Aorta (tissue), 5 donors: ENCODE results near the gene COL24A1. TPM values are rescaled to one million over a fixed set of nuclear protein-coding genes. Genes with fewer than 3 reads are reported as not detected.
"Not testable (repeated sequence)": the region's sequence is repeated elsewhere in the genome, so short reads cannot be mapped to it uniquely, and the experiment has no call there.

Experiments
- ATAC-seq: fragments of 200-7000 bp; cut with Tn5 transposase; one replicate; pipeline ENCODE4 v1.9.1; 2022; ENCODE audit warnings: moderate library complexity; ENCODE audit not compliant: low FRiP score
- DNase-seq, 2 donors: peaks; one replicate each; pipeline ENCODE4 v3.0.0-alpha.2; 2020
- H3K27ac ChIP-seq, 2 donors: one replicate each; pipeline ENCODE4 v1.5.1; 2013; ENCODE audit warnings: low read length in 2 of 2, mild to moderate bottlenecking in 2 of 2, moderate library complexity in 2 of 2, control low read depth in 1 of 2, inconsistent platforms in 1 of 2, low read depth in 1 of 2
- H3K27me3 ChIP-seq, 2 donors: one replicate each; pipeline ENCODE4 v1.6.1; 2013; ENCODE audit warnings: control low read depth in 1 of 2, low read length in 1 of 2, mild to moderate bottlenecking in 1 of 2, moderate library complexity in 1 of 2; ENCODE audit not compliant: insufficient read depth in 2 of 2, control insufficient read depth in 1 of 2
- H3K36me3 ChIP-seq, 2 donors: one replicate each; pipeline ENCODE4 v1.6.1; 2013; ENCODE audit warnings: control low read depth in 1 of 2, low read length in 1 of 2, mild to moderate bottlenecking in 1 of 2; ENCODE audit not compliant: insufficient read depth in 2 of 2, control insufficient read depth in 1 of 2
- H3K4me1 ChIP-seq, 2 donors: one replicate each; pipeline ENCODE4 v1.6.1; 2013; ENCODE audit warnings: low read length in 2 of 2, control low read depth in 1 of 2, mild to moderate bottlenecking in 1 of 2, moderate library complexity in 1 of 2; ENCODE audit not compliant: insufficient read depth in 2 of 2, control insufficient read depth in 1 of 2
- H3K4me3 ChIP-seq, 2 donors: one replicate each; pipeline ENCODE4 v1.5.1; 2013; ENCODE audit warnings: low read length in 2 of 2, control low read depth in 1 of 2, mild to moderate bottlenecking in 1 of 2
- H3K9me3 ChIP-seq: one replicate; pipeline ENCODE4 v1.6.1; 2013; ENCODE audit warnings: mild to moderate bottlenecking, low read length; ENCODE audit not compliant: control insufficient read depth
- WGBS, 2 donors: extraction: QIAGEN DNeasy Blood & Tissue Kit; methylation state at CpG; one replicate each; pipeline ENCODE4 v1.1.7; 2013; 5-methylcytosine and 5-hydroxymethylcytosine counted together
- intact Hi-C, 2 donors: fragments of 100-400 bp; cut with DNase I; formaldehyde crosslinking; loops; one replicate each; pipeline versions ENCODE4 v1.14.2 to v1.15.0; 2022
- polyA plus RNA-seq, 2 donors: library from polyadenylated mRNA; stranded (reverse); fragments of 200-250 nt; gene quantifications; one replicate each; pipeline ENCODE4 v1.2.3, GENCODE V29; 2013
- total RNA-seq, 2 donors: library from RNA; stranded (reverse); fragmentation: NEBNext Ultra II Directional; extraction: Animal tissue kit (Norgen Biotek cat#: 25700); gene quantifications; one replicate each; pipeline ENCODE4 v1.2.1, GENCODE V29; 2021
- donor health status: healthy with polysubstance abuse.
- donor health status: Bipolar disorder and iron deficiency.
- donor health status: DM: no; HTN: no; CAD: no.
- donor health status: DM: no; HTN: no; CAD: no.
- donor health status: DM: yes; HTN: yes; CAD: no.

COL24A1 gene
- total and polyA plus RNA-seq, 4 donors = 0.31 to 3.0 (median 1.3) TPM

DNA sequence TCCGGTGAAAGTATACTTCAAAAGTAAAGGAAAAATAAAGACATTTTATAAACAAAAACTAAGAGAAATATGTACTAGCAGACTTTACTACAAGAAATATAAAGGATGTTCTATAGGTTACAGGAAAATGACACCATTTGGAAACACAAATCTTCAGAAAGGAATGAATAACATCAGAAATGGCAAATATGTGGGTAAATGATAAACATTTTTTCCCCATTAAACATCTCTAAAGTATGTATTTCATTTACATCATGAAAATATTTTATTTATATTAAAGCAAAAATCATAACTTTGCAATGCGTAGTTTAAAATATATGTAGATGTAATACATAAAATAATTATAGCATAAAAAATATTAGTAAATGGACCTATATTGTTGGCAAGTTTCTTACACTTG, 264.2 kb downstream of the COL24A1 start:
- Histone ChIP-seq H3K9me3 (no peaks in the 10 kb centered on the region), H3K4me3 (no peak overlapping the region), H3K27ac (no peak overlapping the region), H3K36me3 (no peaks in the 10 kb centered on the region), H3K27me3 (no peaks in the 10 kb centered on the region), H3K4me1 (no peaks in the 10 kb centered on the region)
- intact Hi-C loops = no loop called here
- DNase-seq (no peak), ATAC-seq (no peak)
- WGBS, 2 donors = 88 to 93% methylated on average over 2 of the region's 2 CpGs

DNA sequence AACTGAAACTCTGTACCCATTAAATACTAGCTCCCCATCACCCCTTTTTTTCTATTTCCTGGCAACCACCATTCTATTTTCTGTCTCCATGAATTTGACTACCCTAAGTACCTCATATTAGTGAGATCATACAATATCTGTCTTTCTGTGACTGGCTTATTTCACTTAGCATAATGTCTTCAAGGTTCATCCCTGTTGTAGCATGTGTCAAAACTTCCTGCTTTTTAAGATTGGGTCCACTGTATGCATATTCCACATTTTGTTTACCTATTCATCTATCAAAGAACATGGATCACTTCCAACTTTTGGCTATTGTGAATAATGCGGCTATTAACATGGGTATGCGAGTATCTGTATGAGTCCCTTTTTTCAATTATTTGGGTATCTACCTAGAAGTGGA, 266.7 kb downstream of the COL24A1 start:
- H3K36me3 ChIP-seq = no peaks in the 10 kb centered on the region
- no peak for DNase-seq
- no peaks in the 10 kb centered on the region for H3K9me3 ChIP-seq
- intact Hi-C loops = loop anchor here in 1 of 2 donors (10.0 kb wide), 2 partner anchors 185 to 585 kb away; partner anchors contain the start of gene ZNHIT6
- no peaks in the 10 kb centered on the region for H3K4me1 ChIP-seq
- H3K27me3 ChIP-seq = no peaks in the 10 kb centered on the region
- WGBS, 2 donors = 93 to 95% methylated on average over 2 of the region's 2 CpGs
- no peak overlapping the region for H3K27ac ChIP-seq
- H3K4me3 ChIP-seq = no peak overlapping the region
- ATAC-seq = no peak

DNA sequence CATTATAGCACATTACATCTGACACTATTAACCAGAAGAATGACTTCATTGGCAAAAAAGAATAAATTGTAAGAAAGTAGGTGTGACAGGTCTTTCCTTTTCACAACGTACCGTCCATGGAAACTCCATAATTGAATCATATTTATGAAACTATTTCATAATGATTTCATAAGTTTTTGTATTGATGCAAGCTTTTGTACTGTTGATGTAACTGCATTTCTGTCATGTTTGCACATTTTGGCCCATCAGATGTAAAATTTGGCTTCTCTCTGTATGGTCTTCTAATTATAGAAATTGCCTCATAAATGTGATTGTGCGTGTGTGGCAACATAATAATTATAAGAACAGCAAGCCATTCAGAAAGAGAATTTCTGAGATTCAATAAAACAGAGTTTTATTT, 267.7 kb downstream of the COL24A1 start:
- intact Hi-C loops = loop anchor here in 1 of 2 donors (10.0 kb wide), 2 partner anchors 184 to 584 kb away; partner anchors contain the start of gene ZNHIT6
- Histone ChIP-seq H3K36me3 (no peaks in the 10 kb centered on the region), H3K4me1 (no peaks in the 10 kb centered on the region), H3K9me3 (no peaks in the 10 kb centered on the region), H3K27ac (no peak overlapping the region), H3K4me3 (no peak overlapping the region), H3K27me3 (no peaks in the 10 kb centered on the region)
- WGBS, 2 donors = 19 to 23% methylated on average over 3 of the region's 3 CpGs
- DNase-seq = no peak
- no peak for ATAC-seq

DNA sequence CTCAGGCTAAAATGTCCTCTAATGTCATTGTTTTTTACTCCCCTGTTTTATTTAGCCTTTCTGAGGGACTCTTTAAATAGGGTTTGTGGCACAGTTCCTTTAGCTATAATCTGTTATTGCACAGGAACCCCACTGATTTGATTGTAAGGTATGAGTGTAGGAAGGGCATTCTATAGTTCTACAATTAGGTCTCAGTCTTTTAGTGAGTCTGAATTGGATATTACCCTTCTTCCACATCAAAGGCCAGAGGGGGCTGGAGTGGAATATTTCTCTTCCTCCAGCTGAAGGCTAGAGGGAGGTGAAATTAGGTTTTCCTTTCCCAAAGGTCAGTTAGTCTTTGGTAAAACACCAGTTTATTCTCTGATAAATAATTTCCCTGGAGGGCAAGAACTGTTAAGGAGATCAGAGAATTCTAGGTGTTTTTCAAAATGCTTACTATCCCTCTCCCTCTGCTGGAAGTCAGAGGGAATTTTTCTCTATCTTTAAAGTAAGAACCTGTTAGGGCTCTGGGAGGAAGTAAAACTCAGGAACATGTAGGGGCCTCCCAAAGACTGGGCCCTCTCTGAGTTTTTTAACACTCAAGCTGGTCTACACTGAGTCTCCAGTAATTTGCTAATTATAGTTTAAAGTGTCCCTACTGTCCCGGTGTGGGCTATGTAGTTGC, 272.1 kb downstream of the COL24A1 start:
- Histone ChIP-seq H3K36me3 (no peaks in the 10 kb centered on the region), H3K4me1 (no peaks in the 10 kb centered on the region), H3K27me3 (no peaks in the 10 kb centered on the region), H3K9me3 (no peaks in the 10 kb centered on the region), H3K4me3 (no peak overlapping the region), H3K27ac (no peak overlapping the region)
- 31 to 50% methylated on average over 1 of the region's 1 CpG for WGBS, 2 donors
- ATAC-seq (no peak), DNase-seq (no peak)
- intact Hi-C loops = loop anchor here in 1 of 2 donors (10.0 kb wide), 2 partner anchors 180 to 580 kb away; partner anchors contain the start of gene ZNHIT6

DNA sequence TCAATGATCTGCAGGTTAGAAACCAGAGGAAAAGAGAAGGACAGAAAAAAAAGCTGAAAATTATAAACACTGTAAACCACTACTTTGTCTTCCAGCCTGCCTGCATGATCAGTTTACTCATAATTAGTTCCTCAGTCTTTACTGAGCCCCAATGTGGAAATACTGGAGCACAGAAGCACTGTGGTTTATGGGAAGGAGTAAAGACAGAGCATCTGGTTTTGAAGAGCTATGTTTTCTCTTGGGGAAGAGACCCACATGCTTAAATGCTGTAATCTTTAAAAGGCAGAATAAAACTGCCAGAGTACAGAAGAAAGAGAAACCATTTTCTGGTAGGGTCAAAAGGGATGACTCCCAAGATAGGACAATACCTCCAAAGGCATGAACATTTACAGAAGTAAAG, 289.4 kb downstream of the COL24A1 start:
- Histone ChIP-seq H3K27me3 (no peaks in the 10 kb centered on the region), H3K27ac (no peak overlapping the region), H3K4me3 (no peak overlapping the region), H3K36me3 (no peaks in the 10 kb centered on the region), H3K9me3 (no peaks in the 10 kb centered on the region), H3K4me1 (no peaks in the 10 kb centered on the region)
- intact Hi-C loops = no loop called here
- DNase-seq (no peak), ATAC-seq (no peak)

DNA sequence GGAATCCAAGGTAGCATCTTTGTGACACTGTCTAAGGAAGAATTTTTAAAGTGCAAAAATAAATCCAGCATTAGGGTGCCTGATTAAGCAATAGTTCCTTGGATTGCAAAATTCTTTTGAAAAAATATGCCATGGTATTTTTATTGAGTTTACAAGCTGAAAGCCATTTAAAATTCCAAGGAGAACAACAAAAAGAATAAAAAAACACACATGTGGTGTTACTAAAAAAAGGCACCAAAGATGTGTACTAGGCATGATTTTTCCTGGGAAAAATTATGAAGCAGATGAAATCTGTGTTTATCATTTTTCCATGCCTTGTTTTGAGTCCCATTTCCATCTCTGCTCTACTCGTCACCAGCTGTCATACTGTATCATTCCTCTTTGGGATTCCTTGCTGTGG, 291.4 kb downstream of the COL24A1 start:
- 19 to 38% methylated on average over 1 of the region's 1 CpG for WGBS, 2 donors
- intact Hi-C loops = no loop called here
- H3K9me3 ChIP-seq = no peaks in the 10 kb centered on the region
- H3K27ac ChIP-seq = no peak overlapping the region
- no peaks in the 10 kb centered on the region for H3K4me1 ChIP-seq
- H3K27me3 ChIP-seq = no peaks in the 10 kb centered on the region
- no peaks in the 10 kb centered on the region for H3K36me3 ChIP-seq
- no peak for ATAC-seq
- no peak overlapping the region for H3K4me3 ChIP-seq
- DNase-seq = no peak

DNA sequence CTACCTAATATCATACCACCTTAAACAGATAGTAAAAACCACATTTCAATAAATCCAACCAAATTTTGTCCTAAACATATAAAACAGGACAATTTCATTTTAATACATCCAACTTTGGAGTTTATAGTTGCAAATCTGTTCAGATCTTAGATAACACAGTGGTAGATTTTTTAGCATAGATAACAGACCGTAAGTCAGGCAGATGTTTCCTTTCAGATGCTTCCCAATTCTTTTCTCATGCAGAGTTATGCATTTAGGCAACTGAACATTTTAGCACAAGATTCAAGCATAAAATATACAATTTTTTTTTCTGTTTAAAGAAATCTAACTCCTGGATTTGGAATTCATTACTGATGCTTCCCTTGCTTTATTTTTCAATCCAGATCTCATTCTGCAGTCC, 291.8 kb downstream of the COL24A1 start:
- ATAC-seq = no peak

DNA sequence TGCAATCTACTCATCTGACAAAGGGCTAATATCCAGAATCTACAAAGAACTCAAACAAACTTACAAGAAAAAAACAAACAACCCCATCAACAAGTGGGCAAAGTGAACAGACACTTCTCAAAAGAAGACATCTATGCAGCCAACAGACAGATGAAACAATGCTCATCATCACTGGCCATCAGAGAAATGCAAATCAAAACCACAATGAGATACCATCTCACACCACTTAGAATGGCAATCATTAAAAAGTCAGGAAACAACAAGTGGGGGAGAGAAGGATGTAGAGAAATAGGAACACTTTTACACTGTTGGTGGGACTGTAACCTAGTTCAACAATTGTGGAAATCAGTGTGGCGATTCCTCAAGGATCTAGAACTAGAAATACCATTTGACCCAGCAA, 292.9 kb downstream of the COL24A1 start:
- H3K27ac ChIP-seq, intact Hi-C loops, H3K27me3 ChIP-seq, H3K4me3 ChIP-seq, ATAC-seq, DNase-seq, H3K4me1 ChIP-seq, H3K9me3 ChIP-seq, H3K36me3 ChIP-seq: not testable (repeated sequence)
- 80 to 87% methylated on average over 1 of the region's 1 CpG for WGBS, 2 donors

More for the DNA sequence above, 291.8 kb downstream of the COL24A1 start:
- H3K4me3 ChIP-seq = no peak overlapping the region
- no peaks in the 10 kb centered on the region for H3K4me1 ChIP-seq
- no peaks in the 10 kb centered on the region for H3K36me3 ChIP-seq
- no peaks in the 10 kb centered on the region for H3K9me3 ChIP-seq
- H3K27ac ChIP-seq = no peak overlapping the region
- 63 to 71% methylated on average over 1 of the region's 1 CpG for WGBS, 2 donors
- no peak for DNase-seq
- no peaks in the 10 kb centered on the region for H3K27me3 ChIP-seq
- intact Hi-C loops = no loop called here

DNA sequence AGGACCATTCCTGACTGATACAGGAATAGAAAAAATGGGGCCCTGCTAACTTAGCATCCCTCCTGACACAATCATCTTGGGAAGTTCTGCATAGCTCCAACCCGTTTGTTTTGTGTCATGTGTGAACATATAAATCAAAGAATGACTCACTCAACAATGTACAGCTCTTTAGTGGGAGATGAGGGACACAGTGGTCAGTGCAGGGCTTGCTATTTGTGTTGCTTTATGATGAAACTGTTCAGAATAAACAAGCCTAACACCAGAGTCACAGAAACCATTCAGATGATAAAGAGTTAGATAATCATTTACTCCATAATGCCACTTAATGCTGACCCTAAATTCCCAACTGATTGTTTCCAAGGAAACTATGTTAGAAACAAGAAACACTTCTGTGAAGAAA, 294.1 kb downstream of the COL24A1 start:
- no peaks in the 10 kb centered on the region for H3K36me3 ChIP-seq
- no peak overlapping the region for H3K27ac ChIP-seq
- H3K4me3 ChIP-seq = no peak overlapping the region
- WGBS, 2 donors = 0 to 21% methylated on average over 1 of the region's 1 CpG
- H3K27me3 ChIP-seq = no peaks in the 10 kb centered on the region
- intact Hi-C loops = no loop called here
- H3K4me1 ChIP-seq = no peaks in the 10 kb centered on the region
- H3K9me3 ChIP-seq = no peaks in the 10 kb centered on the region
- ATAC-seq (no peak), DNase-seq (no peak)
